Measurements from ENCODE around the gene CYP4A22. TPM values are rescaled to one million over a fixed set of nuclear protein-coding genes. Genes with fewer than 3 reads are reported as not detected.

The CYP4A22 gene
- total and polyA plus RNA-seq, 9 of the 15 experiments (the other 6 are each of a cell fraction or from before 2014, with no cell fraction given): 0.07 TPM; not detected in 8

DNA sequence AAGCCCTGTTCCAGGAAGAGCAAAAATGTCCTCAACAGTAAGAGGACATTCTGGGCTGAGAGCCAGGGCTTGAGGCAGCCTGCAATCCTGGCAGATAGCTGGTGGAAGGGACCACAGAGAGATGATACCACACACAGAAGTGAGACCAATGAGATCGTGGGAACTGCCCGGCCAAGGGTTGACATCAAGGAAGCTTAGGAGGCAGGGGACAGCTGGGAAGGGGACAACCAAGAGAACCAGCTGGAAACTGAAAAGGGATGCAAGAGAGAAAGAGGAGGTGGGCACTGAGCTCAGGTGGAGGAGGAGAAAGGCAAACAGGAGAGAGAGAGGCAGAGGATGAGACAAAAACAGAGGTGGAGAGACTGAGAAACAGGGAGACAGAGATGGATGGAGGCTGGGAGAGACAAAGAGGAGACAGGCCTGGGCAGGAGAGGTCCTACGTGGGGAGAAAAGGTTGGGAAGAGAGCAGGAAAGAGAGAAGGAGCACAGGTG, 43.4 kb downstream of the CYP4A22 start:
- CTCF ChIA-PET (ENCODE audit: low intra/inter-chr PET ratio): interaction anchor here (3.2 to 3.8 kb wide), 2 partner anchors 82 to 243 kb away, joined by 23 to 28 read pairs; no protein-coding TSS in a partner anchor
- in situ Hi-C loops (cut with MboI) (loop anchor here (10.0 kb wide), 1 partner anchor 524 kb away; no protein-coding TSS in a partner anchor), intact Hi-C loops (cut with micrococcal nuclease) (loop anchor here (1.0 to 5.0 kb wide), 5 partner anchors 14 to 256 kb away; partner anchors contain the start of genes CMPK1 and STIL)
- Histone ChIP-seq H4K20me1 (replicated peaks; ENCODE audit: control insufficient read depth, insufficient read depth, low read length) (no peaks in the 10 kb centered on the region), H3K9me3 (replicated peaks; ENCODE audit: control insufficient read depth, insufficient read depth, low read depth, low read length) (no peaks in the 10 kb centered on the region), H3K4me2 (ENCODE audit: insufficient read depth, low read length) (peak overlapping the region; percentile 86), H3K27me3 (ENCODE audit: control insufficient read depth in 2 of 2, insufficient read depth in 2 of 2, low read length in 2 of 2) (no peaks in the 10 kb centered on the region), H3K9ac (ENCODE audit: insufficient read depth in 1 of 2, low read depth in 2 of 2, low read length in 2 of 2) (peak overlapping the region in 1 of 2 experiments; percentile 63; a peak in 3 of 4 replicates), H3K4me1 (replicated peaks in 1 of 2; ENCODE audit: control insufficient read depth in 2 of 2, insufficient read depth in 2 of 2, low read length in 2 of 2) (peaks cover 46 to 62% of the 10 kb centered on the region in 2 experiments), H3K9me1 (ENCODE audit: control insufficient read depth, insufficient read depth, low read length) (no peaks in the 10 kb centered on the region), H3K4me3 (peak overlapping the region; percentile 31), H2AFZ (ENCODE audit: low read depth, low read length) (peak overlapping the region; percentile 50), H3K27ac (ENCODE audit: extremely low read depth, low read depth, low read length) (peak overlapping the region; percentile 91), H3K79me2 (ENCODE audit: control insufficient read depth, insufficient read depth, low read length) (peaks cover 8% of the 10 kb centered on the region; the same call in 2 of the 3 replicates), H3K36me3 (ENCODE audit: control insufficient read depth, insufficient read depth, low read length) (no peaks in the 10 kb centered on the region)
- DNase-seq (ENCODE audit: extremely low read depth in 1 of 4, low spot score in 3 of 4): peak in 3 of 4 experiments; percentile 36 to 84 (median 59)
- peak; percentile 86 for FAIRE-seq
- 0% methylated on average over 3 of the region's 3 CpGs for WGBS (ENCODE audit: insufficient coverage, low coverage, missing lambda C conversion rate)
- peak; percentile 12 for ATAC-seq
- no TSS peak for BruUV-seq (replicated peaks)
- POLR2A ChIA-PET: interaction anchor here (0.6 to 7.1 kb wide), 19 partner anchors 9 to 878 kb away, joined by 3 to 65 read pairs (median 3); partner anchors contain the start of genes PDZK1IP1 and STIL
- no peak for TF ChIP-seq MXI1 (IDR thresholded peaks at IDR 0.05; ENCODE audit: low read depth, low read length)
- no peak for TF ChIP-seq KAT8 (IDR thresholded peaks at IDR 0.05; ENCODE audit: low read depth)
- TF ChIP-seq ZNF384 (IDR thresholded peaks at IDR 0.05; ENCODE audit: low read depth, low read length): no peak
- no peak for TF ChIP-seq ETV5 (CRISPR knock-in tag; IDR thresholded peaks at IDR 0.05; ENCODE audit: low read depth)
- TF ChIP-seq, protein P1, sequence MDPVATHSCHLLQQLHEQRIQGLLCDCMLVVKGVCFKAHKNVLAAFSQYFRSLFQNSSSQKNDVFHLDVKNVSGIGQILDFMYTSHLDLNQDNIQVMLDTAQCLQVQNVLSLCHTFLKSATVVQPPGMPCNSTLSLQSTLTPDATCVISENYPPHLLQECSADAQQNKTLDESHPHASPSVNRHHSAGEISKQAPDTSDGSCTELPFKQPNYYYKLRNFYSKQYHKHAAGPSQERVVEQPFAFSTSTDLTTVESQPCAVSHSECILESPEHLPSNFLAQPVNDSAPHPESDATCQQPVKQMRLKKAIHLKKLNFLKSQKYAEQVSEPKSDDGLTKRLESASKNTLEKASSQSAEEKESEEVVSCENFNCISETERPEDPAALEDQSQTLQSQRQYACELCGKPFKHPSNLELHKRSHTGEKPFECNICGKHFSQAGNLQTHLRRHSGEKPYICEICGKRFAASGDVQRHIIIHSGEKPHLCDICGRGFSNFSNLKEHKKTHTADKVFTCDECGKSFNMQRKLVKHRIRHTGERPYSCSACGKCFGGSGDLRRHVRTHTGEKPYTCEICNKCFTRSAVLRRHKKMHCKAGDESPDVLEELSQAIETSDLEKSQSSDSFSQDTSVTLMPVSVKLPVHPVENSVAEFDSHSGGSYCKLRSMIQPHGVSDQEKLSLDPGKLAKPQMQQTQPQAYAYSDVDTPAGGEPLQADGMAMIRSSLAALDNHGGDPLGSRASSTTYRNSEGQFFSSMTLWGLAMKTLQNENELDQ (CRISPR knock-in tag; IDR thresholded peaks at IDR 0.05; ENCODE audit: borderline replicate concordance): no peak
- no peak for TF ChIP-seq ETS2 (tag; IDR thresholded peaks at IDR 0.05; ENCODE audit: borderline replicate concordance, poor library complexity, severe bottlenecking)
- TF ChIP-seq, protein P2, sequence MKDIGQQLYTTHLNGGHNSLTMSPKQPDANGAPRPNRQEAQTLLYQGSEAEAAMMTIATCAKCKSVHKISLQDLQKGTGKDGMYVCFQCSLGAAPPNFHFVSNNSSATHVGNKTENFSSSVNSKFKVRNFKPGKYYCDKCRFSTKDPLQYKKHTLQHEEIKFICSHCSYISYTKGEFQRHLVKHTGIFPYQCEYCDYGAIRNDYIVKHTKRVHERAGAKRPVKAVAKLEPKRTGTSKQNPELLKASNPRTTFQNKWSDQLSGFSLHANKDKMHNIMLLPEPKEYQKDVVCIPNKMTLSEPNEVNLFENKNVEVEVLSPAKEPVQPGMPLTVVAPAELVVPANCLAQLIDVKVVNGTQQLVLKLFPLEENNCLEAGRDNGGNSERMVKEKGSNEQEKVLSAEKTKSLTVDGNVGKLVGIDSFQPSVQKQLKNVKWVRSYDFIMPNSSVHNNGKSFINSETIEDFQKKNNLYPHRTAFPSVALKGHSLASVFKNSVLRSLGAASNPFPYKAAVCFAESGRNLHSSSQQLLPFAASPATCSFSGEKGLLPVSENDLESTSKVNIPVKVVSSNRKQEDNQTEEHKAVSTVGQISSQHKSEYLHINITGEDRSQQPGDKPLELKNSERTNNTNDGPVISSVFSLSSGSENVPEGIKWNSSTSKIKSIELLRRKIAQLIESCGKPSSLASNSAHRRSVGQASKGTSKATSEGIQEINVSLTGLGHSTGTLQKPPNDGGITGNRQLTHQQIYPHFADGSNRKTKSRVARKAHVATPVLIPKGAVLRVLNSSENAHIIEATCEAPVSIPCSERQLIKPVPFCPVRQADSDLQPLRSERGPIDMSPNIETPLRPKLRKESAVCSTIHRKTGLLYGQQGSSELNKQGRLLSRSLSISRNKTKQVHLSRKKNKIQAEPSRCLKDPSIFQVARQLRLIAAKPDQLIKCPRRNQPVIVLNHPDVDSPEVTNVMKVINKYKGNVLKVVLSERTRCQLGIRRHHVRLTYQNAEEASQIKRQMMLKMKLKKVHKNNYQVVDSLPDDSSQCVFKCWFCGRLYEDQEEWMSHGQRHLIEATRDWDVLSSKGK (CRISPR knock-in tag; IDR thresholded peaks at IDR 0.05): no peak
- no peak for TF ChIP-seq GABPB2 (CRISPR knock-in tag; conservative IDR thresholded peaks at IDR 0.05)
- TF ChIP-seq, protein P3, sequence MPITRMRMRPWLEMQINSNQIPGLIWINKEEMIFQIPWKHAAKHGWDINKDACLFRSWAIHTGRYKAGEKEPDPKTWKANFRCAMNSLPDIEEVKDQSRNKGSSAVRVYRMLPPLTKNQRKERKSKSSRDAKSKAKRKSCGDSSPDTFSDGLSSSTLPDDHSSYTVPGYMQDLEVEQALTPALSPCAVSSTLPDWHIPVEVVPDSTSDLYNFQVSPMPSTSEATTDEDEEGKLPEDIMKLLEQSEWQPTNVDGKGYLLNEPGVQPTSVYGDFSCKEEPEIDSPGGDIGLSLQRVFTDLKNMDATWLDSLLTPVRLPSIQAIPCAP (CRISPR knock-in tag; IDR thresholded peaks at IDR 0.05; ENCODE audit: borderline replicate concordance): no peak
- no peak; the same call in 1 of the 2 replicates for TF ChIP-seq TAF7 (tag; IDR thresholded peaks at IDR 0.05)
- TF ChIP-seq ZNF263 (CRISPR knock-in tag; IDR thresholded peaks at IDR 0.05; ENCODE audit: borderline replicate concordance): no peak
- TF ChIP-seq PHF8 (IDR thresholded peaks at IDR 0.05; ENCODE audit: borderline replicate concordance, low read length): peak; percentile 32; the same call in 1 of the 2 replicates
- TF ChIP-seq EP300 (IDR thresholded peaks at IDR 0.05; ENCODE audit: low read length): no peak
- no peak for TF ChIP-seq CXXC5 (CRISPR knock-in tag; IDR thresholded peaks at IDR 0.05)
- no peak for TF ChIP-seq ARID1B (IDR thresholded peaks at IDR 0.05)

Data from K562 (cell line).